Kidney (tissue), 14 donors: ENCODE measurements around the gene NSD2. TPM values are rescaled to one million over a fixed set of nuclear protein-coding genes. Genes with fewer than 3 reads are reported as not detected.

ENCODE experiments used
- DNase-seq, 5 donors: peaks; one replicate each; pipeline ENCODE4 v3.0.0-alpha.2; 2013 to 2020
- FAIRE-seq: peaks from 2 replicates; lab custom pipeline; 2012; peaks lifted over from hg19 to GRCh38; lab: Jason Lieb, UNC
- H3K27ac ChIP-seq, 2 donors: one replicate each; pipeline ENCODE4 v1.7.0; 2013; ENCODE audit warnings: low read depth in 2 of 2, low read length in 2 of 2, inconsistent platforms in 1 of 2
- H3K27me3 ChIP-seq: one replicate; pipeline ENCODE4 v1.7.1; 2013; ENCODE audit warnings: low read length, inconsistent platforms; ENCODE audit not compliant: control insufficient read depth, insufficient read depth
- H3K36me3 ChIP-seq, 3 donors: one replicate each; pipeline versions ENCODE4 v1.7.0 to v1.7.1; 2013; ENCODE audit warnings: low read length in 3 of 3, control low read depth in 1 of 3, inconsistent platforms in 1 of 3; ENCODE audit not compliant: insufficient read depth in 3 of 3, control insufficient read depth in 2 of 3
- H3K4me1 ChIP-seq, 3 donors: one replicate each; pipeline versions ENCODE4 v1.7.0 to v1.7.1; 2013; ENCODE audit warnings: low read length in 3 of 3, inconsistent platforms in 1 of 3, low read depth in 1 of 3; ENCODE audit not compliant: control insufficient read depth in 2 of 3, insufficient read depth in 2 of 3
- H3K4me3 ChIP-seq, 3 donors: one replicate each; pipeline versions ENCODE4 v1.7.0 to v1.8.1; 2013; ENCODE audit warnings: low read length in 3 of 3, control low read depth in 1 of 3, inconsistent platforms in 1 of 3
- H3K9ac ChIP-seq, 3 donors: one replicate each; pipeline versions ENCODE4 v1.7.0 to v1.7.1; 2013; ENCODE audit warnings: low read length in 3 of 3, control low read depth in 1 of 3, inconsistent platforms in 1 of 3
- H3K9me3 ChIP-seq, 3 donors: one replicate each; pipeline versions ENCODE4 v1.7.0 to v1.7.1; 2013; ENCODE audit warnings: low read length in 3 of 3, control low read depth in 1 of 3, inconsistent platforms in 1 of 3; ENCODE audit not compliant: control insufficient read depth in 2 of 3, insufficient read depth in 1 of 3
- intact Hi-C: fragments of 100-400 bp; cut with DNase I; formaldehyde crosslinking; loops from one replicate; pipeline ENCODE4 v1.11.1; 2022
- polyA plus RNA-seq: library from polyadenylated mRNA; stranded (reverse); fragments of 350-450 nt; fragmentation: Illumina TruSeq; extraction: RNeasy Lipid Tissue Mini Kit (QIAGEN cat#74804); gene quantifications from one replicate; pipeline ENCODE4 v1.2.3, GENCODE V29; 2014; ENCODE audit warnings: low read depth, low replicate concordance; ENCODE audit not compliant: insufficient read depth
- total RNA-seq: library from RNA; stranded (reverse); fragmentation: NEBNext Ultra II Directional; extraction: Animal tissue kit (Norgen Biotek cat#: 25700); gene quantifications from one replicate; pipeline ENCODE4 v1.2.1, GENCODE V29; 2021
- TF ChIP-seq, protein P1 (sequence below): IDR thresholded peaks from 3 replicates; pipeline ENCODE4 v1.5.1; 2012; ENCODE audit warnings: mild to moderate bottlenecking, moderate library complexity, borderline replicate concordance; ENCODE audit not compliant: insufficient read depth; ENCODE audit errors: extremely low read depth
- donor health status: control.
- donor health status: control.
- donor health status: control.
- donor health status: control.
- donor health status: control.
- donor health status: DM: yes; HTN: yes; CAD: no.
- donor health status: Normal renal cell carcinoma (clear cell type).

NSD2 gene
- total and polyA plus RNA-seq, 2 donors from 2014 or later: 5.5 to 51.2 TPM

DNA sequence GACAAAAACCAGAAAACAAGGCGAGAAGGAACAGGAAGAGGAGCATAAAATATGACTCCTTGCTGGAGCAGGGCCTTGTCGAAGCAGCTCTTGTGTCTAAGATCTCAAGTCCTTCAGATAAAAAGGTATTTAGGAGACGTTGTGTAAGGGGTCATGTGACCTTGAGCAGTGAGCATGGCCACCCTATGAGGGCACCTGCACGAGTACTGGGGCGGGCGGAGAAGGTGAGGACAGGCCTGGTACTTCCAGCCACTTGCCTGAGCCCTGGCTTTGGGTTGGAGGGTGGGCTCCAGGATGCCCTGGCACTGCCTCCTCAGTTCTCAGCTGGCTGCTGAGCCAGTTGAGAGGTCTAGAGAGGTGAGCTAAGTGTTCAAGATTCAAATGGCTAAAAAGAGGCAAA lies 29.9 kb downstream of the NSD2 start:
- Histone ChIP-seq H3K27me3 (no peaks in the 10 kb centered on the region), H3K4me3 (no peak overlapping the region), H3K9ac (no peak overlapping the region), H3K9me3 (no peaks in the 10 kb centered on the region), H3K27ac (no peak overlapping the region), H3K36me3 (peaks cover 0 to 7% (median 4%) of the 10 kb centered on the region in 3 donors), H3K4me1 (no peaks in the 10 kb centered on the region)
- DNase-seq (no peak), FAIRE-seq (no peak)
- intact Hi-C loops: no loop called here
- TF ChIP-seq, protein P1, sequence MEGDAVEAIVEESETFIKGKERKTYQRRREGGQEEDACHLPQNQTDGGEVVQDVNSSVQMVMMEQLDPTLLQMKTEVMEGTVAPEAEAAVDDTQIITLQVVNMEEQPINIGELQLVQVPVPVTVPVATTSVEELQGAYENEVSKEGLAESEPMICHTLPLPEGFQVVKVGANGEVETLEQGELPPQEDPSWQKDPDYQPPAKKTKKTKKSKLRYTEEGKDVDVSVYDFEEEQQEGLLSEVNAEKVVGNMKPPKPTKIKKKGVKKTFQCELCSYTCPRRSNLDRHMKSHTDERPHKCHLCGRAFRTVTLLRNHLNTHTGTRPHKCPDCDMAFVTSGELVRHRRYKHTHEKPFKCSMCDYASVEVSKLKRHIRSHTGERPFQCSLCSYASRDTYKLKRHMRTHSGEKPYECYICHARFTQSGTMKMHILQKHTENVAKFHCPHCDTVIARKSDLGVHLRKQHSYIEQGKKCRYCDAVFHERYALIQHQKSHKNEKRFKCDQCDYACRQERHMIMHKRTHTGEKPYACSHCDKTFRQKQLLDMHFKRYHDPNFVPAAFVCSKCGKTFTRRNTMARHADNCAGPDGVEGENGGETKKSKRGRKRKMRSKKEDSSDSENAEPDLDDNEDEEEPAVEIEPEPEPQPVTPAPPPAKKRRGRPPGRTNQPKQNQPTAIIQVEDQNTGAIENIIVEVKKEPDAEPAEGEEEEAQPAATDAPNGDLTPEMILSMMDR: no peak

DNA sequence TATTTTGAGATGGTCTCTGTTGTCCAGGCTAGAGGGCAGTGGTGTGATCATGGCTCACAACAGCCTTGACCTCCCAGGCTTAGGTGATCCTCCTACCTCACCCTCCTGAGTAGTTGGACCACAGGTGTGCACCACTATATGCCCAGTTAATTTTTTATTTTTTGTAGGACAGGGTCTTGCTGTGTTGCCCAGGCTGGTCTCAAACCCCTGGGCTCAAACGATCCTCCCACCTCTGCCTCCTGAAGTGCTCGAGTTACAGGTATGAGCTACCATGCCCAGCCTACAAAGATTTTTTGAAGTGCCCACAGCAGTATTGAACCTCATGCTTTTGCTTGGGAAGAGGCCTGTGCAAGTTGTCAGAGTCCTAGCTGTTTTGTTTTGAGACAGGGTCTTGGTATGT lies 31.1 kb downstream of the NSD2 start:
- Histone ChIP-seq H3K27me3 (no peaks in the 10 kb centered on the region), H3K4me3 (no peak overlapping the region), H3K9ac (no peak overlapping the region), H3K9me3 (no peaks in the 10 kb centered on the region), H3K4me1 (no peaks in the 10 kb centered on the region), H3K36me3 (peaks cover 0 to 7% (median 4%) of the 10 kb centered on the region in 3 donors), H3K27ac (no peak overlapping the region)
- no peak for FAIRE-seq
- no peak for DNase-seq
- TF ChIP-seq, protein P1: no peak
- intact Hi-C loops: no loop called here

DNA sequence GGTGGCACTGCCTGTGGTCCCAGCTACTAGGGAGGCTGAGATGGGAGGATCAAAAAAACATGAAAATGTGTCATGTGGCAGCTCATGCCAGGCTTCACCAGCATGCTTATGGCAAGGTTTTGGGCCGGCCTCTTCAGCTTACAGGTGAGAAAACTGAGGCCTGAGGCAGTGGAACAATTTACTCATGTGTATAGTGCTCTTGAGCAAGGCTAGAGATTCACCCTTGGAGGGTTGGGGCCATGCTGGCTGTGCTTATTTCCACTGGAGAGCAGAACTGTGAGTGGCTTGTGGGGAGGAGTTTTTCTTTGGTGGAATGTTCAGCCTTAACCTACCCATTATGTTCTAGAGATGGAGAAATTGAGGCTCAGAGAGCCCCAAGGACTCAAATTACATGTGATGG lies 31.8 kb downstream of the NSD2 start:
- DNase-seq (no peak), FAIRE-seq (no peak)
- Histone ChIP-seq H3K4me3 (no peak overlapping the region), H3K9me3 (no peaks in the 10 kb centered on the region), H3K27ac (no peak overlapping the region), H3K9ac (no peak overlapping the region), H3K36me3 (peaks cover 0 to 7% (median 4%) of the 10 kb centered on the region in 3 donors), H3K27me3 (no peaks in the 10 kb centered on the region), H3K4me1 (no peaks in the 10 kb centered on the region)
- intact Hi-C loops: no loop called here
- TF ChIP-seq, protein P1: no peak

DNA sequence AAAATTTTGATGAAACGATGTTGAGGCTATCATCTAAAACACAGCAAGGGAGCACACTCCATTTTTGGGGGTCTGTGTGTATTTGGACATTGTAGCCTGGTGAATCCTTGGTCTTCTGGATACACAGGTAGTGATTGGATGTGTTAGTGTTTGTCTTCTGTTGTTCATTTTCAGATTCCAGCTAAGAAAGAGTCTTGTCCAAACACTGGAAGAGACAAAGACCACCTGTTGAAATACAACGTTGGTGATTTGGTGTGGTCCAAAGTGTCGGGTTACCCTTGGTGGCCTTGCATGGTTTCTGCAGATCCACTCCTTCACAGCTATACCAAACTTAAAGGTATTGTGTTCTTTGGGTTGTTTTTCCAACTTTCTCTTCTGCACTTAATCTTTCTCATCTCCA lies 32.8 kb downstream of the NSD2 start:
- Histone ChIP-seq H3K4me3 (no peak overlapping the region), H3K4me1 (no peaks in the 10 kb centered on the region), H3K9ac (no peak overlapping the region), H3K36me3 (peaks cover 0 to 7% (median 4%) of the 10 kb centered on the region in 3 donors), H3K9me3 (no peaks in the 10 kb centered on the region), H3K27ac (no peak overlapping the region), H3K27me3 (no peaks in the 10 kb centered on the region)
- TF ChIP-seq, protein P1: no peak
- intact Hi-C loops: no loop called here
- FAIRE-seq (no peak), DNase-seq (peak in 1 of 5 donors; percentile 16)
